HEK293 (cell line): ENCODE results near the gene C9orf43.

ENCODE experiments used
- ZNF302 ChIP-seq: fragments of 450-650 bp; formaldehyde crosslinking; IDR thresholded peaks from 2 replicates; pipeline ENCODE4 v1.5.1; 2016; ENCODE audit warnings: missing biosample characterization, missing genetic modification characterization, low read depth
- ZNF394 ChIP-seq: fragments of 450-650 bp; formaldehyde crosslinking; IDR thresholded peaks from 2 replicates; pipeline ENCODE4 v1.5.1; 2016; ENCODE audit warnings: missing biosample characterization, missing genetic modification characterization, mild to moderate bottlenecking, moderate library complexity, borderline replicate concordance
- ZNF571 ChIP-seq: fragments of 450-650 bp; formaldehyde crosslinking; IDR thresholded peaks from 2 replicates; pipeline ENCODE4 v1.5.0; 2017; ENCODE audit warnings: missing biosample characterization, missing genetic modification characterization
- TF ChIP-seq, protein P1 (sequence below): fragments of 450-650 bp; formaldehyde crosslinking; IDR thresholded peaks from 2 replicates; pipeline ENCODE4 v1.5.1; 2016; ENCODE audit warnings: missing biosample characterization, missing genetic modification characterization
- TF ChIP-seq, protein P2 (sequence below): fragments of 450-650 bp; formaldehyde crosslinking; IDR thresholded peaks from 2 replicates; pipeline ENCODE4 v1.5.1; 2016; ENCODE audit warnings: missing biosample characterization, missing genetic modification characterization

DNA sequence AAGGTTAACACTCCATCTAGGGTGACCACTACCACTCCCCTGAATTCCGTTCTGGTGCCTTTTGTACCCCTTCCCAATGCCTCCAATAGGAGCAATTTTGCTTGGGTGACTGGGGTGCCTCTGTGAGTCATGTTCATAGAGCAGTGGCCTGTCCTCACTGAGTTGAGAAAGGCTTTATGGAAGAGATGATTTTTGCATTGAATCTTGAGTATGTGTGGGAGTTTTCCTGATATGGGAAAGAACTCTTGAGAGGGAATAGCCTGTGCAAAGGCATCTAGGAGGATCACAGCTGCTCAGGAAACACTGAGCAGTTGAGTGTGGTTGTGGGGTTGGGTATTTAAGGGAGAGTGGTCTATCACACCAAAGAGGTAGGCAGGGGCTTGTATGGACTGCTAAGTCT lies 16.2 kb downstream of the C9orf43 start:
- TF ChIP-seq ZNF394: no peak
- TF ChIP-seq, protein P1, sequence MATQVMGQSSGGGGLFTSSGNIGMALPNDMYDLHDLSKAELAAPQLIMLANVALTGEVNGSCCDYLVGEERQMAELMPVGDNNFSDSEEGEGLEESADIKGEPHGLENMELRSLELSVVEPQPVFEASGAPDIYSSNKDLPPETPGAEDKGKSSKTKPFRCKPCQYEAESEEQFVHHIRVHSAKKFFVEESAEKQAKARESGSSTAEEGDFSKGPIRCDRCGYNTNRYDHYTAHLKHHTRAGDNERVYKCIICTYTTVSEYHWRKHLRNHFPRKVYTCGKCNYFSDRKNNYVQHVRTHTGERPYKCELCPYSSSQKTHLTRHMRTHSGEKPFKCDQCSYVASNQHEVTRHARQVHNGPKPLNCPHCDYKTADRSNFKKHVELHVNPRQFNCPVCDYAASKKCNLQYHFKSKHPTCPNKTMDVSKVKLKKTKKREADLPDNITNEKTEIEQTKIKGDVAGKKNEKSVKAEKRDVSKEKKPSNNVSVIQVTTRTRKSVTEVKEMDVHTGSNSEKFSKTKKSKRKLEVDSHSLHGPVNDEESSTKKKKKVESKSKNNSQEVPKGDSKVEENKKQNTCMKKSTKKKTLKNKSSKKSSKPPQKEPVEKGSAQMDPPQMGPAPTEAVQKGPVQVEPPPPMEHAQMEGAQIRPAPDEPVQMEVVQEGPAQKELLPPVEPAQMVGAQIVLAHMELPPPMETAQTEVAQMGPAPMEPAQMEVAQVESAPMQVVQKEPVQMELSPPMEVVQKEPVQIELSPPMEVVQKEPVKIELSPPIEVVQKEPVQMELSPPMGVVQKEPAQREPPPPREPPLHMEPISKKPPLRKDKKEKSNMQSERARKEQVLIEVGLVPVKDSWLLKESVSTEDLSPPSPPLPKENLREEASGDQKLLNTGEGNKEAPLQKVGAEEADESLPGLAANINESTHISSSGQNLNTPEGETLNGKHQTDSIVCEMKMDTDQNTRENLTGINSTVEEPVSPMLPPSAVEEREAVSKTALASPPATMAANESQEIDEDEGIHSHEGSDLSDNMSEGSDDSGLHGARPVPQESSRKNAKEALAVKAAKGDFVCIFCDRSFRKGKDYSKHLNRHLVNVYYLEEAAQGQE: no peak
- no peak for TF ChIP-seq ZNF571 (tag by site-specific recombination)
- TF ChIP-seq, protein P2, sequence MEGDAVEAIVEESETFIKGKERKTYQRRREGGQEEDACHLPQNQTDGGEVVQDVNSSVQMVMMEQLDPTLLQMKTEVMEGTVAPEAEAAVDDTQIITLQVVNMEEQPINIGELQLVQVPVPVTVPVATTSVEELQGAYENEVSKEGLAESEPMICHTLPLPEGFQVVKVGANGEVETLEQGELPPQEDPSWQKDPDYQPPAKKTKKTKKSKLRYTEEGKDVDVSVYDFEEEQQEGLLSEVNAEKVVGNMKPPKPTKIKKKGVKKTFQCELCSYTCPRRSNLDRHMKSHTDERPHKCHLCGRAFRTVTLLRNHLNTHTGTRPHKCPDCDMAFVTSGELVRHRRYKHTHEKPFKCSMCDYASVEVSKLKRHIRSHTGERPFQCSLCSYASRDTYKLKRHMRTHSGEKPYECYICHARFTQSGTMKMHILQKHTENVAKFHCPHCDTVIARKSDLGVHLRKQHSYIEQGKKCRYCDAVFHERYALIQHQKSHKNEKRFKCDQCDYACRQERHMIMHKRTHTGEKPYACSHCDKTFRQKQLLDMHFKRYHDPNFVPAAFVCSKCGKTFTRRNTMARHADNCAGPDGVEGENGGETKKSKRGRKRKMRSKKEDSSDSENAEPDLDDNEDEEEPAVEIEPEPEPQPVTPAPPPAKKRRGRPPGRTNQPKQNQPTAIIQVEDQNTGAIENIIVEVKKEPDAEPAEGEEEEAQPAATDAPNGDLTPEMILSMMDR (tag by site-specific recombination): no peak
- TF ChIP-seq ZNF302 (tag by site-specific recombination): no peak
